Endometrial microvascular endothelial cells (primary cell): ENCODE measurements around the gene TFB2M. TPM values are rescaled to one million over a fixed set of nuclear protein-coding genes. Genes with fewer than 3 reads are reported as not detected.
"Not testable (repeated sequence)": the region's sequence is repeated elsewhere in the genome, so short reads cannot be mapped to it uniquely, and the experiment has no call there.

Experiments
- in situ Hi-C: cut with HindIII; loops from 2 replicates; pipeline ENCODE4 v1.10.0; 2017; ENCODE audit warnings: low sequenced_read_pairs, low pct_unique_long_range_greater_than_20kb; ENCODE audit errors: inconsistent ontology term
- total RNA-seq: library from RNA; depleted of rRNA; stranded (reverse); fragments of >200 nt; gene quantifications from one replicate; pipeline ENCODE4 v1.2.3, GENCODE V29; 2015; ENCODE audit errors: inconsistent ontology term

TFB2M gene
- total RNA-seq, 1 donor from 2014 or later: 25.8 TPM

DNA sequence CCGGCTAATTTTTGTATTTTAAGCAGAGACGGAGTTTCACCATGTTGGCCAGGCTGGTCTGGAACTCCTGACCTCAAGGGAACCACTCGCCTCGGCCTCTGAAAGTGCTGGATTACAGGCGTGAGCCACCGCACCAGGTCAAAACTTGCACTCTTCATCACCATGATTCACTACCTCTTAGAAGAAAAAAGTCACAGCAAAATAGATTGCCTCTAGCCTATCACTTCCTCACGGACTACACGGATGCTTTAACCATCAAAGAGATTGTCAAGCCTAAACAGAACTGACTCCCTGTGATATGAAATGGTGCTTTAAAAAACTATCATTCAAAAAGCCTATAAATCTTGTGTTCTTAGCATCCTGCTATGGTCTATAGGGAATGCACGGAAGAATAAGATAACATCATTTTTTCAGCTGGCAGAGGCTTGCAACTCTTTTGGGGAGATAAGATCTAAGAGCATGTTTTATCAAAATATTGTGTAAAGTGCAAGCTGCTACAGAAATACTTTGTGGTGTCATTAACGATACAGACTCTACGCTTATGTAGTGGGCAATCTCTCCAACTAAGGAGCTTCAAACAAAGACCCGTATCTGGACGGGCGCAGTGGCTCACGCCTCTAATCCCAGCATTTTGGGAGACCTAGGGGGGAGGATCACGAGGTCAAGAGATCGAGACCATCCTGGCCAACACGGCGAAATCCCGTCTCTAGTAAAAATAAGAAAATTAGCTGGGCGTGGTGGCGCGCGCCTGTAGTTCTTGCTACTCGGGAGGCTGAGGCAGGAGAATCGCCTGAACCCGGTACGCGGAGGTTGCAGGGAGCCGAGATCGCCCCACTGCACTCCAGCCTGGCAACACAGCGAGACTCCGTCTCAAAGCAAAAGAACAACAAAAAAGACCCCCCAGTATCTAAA is 966 bp downstream of the TFB2M start:
- in situ Hi-C loops: no loop called here

DNA sequence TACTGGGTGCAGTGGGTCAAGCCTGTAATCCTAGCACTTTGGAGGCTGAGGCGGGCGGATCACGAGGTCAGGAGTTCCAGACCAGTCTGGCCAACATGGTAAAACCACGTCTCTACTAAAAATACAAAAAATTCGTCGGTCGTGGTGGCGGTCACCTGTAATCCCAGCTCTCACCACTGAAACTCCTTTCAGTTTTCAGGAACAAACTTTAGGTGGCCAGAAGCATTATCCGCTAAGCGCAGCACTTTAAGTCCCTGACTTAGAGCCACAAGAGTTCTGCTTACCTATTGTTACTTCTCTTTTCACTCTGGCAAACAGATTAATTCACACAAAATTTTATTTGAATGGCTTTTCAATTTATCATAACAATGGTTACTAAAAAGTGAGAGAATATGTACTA is 5.2 kb downstream of the TFB2M start:
- in situ Hi-C loops: not testable (repeated sequence)

DNA sequence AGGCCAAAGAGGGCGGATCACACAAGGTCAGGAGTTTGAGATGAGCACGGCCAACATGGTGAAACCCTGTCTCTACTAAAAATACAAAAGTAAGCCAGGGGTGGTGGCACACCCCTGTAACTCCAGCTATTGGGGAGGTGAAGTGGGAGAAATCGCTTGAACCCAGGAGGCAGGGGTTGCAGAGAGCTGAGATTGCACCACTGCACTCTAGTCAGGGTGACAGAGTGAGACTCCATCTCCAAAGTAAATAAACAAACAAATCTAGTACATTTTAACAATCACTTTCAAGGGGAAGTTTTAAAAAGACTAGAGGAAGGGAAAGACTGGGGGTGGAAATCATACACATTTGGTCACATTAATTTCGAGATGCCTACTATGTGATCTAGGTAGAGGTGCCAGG is 6.8 kb downstream of the TFB2M start:
- in situ Hi-C loops: no loop called here

DNA sequence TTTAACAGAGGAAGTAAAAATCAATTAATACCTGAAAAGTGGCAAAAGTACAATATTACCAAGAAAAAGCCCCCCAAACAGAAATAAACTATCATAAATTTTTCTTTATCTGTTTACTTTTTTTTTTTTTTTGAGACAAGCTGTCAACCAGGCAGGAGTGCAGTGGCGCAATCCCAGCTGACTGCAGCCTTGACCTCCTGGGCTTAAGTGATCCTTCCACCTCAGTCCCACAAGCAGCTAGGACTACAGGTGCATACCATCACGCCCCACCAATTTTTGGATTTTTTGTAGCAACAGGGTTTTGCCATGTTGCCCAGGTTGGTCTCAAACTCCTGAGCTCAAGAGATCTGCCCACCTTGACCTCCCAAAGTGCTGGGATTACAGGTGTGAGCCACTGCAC is 8.0 kb downstream of the TFB2M start:
- in situ Hi-C loops: no loop called here

DNA sequence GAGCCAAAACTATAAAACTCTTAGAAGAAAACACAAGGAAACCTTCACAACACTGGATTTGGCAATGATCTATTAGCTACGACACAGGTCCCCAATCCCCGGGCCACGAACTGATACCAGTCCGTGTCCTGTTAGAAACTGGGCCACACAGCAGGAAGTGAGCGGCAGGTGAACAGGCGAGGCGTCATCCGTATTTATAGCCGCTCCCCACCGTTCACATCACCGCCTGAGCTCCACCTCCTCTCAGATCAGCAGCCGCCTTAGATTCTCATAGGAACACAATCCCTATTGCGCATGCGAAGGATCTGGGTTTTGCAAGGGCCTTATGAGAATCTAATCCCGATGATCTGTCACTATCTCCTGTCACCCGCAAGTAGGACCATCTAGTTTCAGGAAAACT is 11.9 kb downstream of the TFB2M start:
- in situ Hi-C loops: no loop called here

GRCh38 chr1:246552110-246552509 is 14.0 kb downstream of the TFB2M start:
- in situ Hi-C loops: no loop called here

DNA sequence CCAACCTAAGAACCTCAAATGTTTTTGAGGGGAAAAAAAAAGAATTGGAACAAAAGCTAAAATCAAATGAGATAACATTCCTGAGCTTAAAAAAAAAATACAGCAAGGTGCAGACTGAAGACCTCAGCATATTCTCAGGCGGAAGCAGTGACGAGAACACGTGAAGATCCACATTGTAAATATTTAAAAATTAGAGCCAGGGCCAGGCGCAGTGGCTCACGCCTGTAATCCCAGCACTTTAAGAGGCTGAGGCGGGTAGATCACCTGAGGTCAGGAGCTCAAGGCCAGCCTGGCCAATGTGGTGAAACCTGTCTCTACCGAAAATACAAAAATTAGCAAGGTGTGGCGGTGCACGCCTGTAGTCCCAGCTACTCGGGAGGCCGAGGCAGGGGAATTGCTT is 15.7 kb downstream of the TFB2M start:
- in situ Hi-C loops: no loop called here

- in situ Hi-C loops: no loop called here
Observed at GRCh38 chr1:246549665-246550064, 16.4 kb downstream of the TFB2M start.

DNA sequence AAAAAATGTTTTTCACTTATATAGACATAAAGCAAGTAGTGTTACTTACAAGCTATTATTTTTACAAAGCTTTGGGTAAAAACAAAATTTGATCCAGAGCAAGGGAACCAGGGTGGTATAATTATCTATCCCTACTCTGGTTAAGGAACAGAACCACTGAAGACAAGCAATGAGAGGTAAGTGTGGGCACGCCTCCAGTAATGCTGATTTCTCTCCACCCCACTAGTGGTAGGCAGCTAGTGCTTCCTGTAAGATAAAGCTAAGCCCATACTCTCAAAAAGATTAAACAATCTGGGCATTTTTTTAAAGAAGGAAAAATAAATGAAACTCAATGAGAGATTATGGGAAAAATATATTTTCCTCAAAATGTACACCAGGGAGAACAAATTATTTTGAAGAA is 22.1 kb downstream of the TFB2M start:
- in situ Hi-C loops: no loop called here

GRCh38 chr1:246540738-246541491 is 25.1 kb downstream of the TFB2M start:
- in situ Hi-C loops: no loop called here

- in situ Hi-C loops: no loop called here
Observed at GRCh38 chr1:246537887-246538286, 28.2 kb downstream of the TFB2M start.

GRCh38 chr1:246537441-246537840 is 28.6 kb downstream of the TFB2M start:
- in situ Hi-C loops: no loop called here

GRCh38 chr1:246534114-246534513 is 31.9 kb downstream of the TFB2M start:
- in situ Hi-C loops: no loop called here

DNA sequence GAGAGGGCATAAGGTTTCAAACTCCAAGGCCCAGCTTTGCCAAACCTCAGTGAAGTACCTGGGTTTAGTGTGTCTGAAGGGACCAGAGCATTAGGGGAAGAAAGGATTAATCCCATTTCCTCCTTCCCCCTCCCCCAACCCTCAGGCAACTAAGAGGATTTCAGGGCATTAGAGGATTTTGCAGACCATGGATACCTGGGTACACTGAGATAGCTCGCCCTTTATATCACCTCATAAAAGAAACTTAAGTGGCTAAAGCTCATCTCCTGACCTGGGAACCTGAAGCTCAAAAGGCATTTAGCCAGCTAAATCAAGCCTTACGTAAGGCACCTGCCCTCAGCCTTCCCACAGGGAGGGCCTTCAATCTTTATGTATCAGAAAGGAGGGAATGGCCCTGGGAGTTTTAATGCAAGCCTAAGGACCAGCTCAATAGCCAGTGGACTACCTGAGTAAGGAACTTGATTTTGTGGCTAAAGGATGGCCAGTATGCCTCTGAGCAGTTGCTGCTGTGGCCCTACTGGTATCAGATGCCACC is 32.6 kb downstream of the TFB2M start:
- in situ Hi-C loops: no loop called here

- in situ Hi-C loops: no loop called here
Observed at GRCh38 chr1:246532519-246532918, 33.5 kb downstream of the TFB2M start.

GRCh38 chr1:246530482-246530881 is 35.6 kb downstream of the TFB2M start:
- in situ Hi-C loops: no loop called here

DNA sequence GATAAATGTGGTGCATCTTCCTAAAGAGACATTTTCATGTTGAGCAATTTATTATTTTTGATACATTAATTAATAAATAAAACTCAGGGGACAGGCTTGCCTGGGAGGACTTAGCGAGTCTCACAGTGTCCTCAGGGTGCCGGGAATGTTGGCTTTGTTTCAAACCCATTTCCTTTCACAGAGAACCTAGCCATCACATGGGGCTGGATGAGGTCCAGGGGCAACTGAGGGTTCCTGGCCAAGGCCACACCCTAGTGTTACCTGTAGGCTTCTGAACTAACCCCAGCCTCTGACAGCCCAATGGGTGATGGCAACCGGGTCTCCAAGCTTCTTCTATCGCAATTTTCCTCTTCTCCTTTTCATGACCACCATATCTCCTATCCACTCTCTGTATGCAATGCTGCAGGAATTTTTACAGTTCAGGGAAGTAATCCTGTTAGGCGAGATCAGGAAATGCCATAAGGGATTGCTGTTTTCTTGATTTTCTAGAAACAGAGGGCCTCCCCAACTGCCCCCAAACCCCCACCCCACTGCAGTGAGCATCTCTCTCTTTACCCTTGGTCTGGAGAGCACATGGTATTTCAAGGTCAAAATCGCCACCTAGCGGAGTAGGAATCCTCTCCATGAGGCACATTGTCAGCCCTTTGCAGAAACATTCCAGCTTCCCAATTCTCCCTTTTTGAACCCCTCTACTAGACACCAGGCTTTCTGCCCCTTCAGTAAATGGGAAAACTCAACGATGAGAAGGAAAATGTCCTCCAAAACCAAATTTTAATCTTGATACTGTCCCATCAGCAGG is 36.9 kb downstream of the TFB2M start:
- in situ Hi-C loops: no loop called here

DNA sequence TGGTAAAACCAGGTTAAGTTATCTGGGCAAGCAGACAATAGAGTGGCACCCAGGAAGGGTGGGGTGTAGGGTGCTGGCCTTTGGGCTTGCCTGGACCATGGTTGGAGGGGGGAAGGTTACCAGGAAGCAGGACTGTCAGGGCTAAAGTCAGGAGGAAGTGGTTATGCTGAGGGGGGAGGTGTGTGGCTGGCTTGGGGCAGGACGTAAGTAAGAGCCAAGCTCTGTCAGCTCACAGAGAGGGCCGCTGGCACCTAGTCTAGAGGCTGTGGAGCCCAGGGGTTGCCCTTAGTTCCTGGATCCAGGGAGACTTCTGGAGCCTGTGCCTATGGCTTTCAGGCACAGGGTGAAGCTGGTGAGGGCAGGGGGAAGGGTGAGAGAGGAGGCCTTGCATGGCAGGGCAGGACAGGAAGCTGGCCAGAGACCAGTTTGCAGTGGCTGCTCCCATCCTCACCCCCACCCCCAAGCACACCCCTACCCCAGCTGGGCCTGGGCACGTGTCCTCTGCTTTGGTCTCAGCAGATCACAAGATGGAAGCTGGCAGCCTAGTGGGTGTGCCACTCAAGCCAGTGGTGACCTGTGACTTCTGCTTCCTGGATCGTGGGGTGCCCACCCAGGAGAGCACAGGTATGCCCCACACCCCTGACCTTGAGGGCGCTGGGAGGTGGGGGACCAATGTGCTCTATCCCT is 38.5 kb downstream of the TFB2M start:
- in situ Hi-C loops: no loop called here

GRCh38 chr1:246526915-246527314 is 39.1 kb downstream of the TFB2M start:
- in situ Hi-C loops: no loop called here
